ENCODE measurements around the gene NAGA. TPM values are rescaled to one million over a fixed set of nuclear protein-coding genes. Genes with fewer than 3 reads are reported as not detected.

The NAGA gene
- total and polyA plus RNA-seq, 9 of the 15 experiments (the other 6 are each of a cell fraction or from before 2014, with no cell fraction given): 6.5 to 20.6 (median 17.4) TPM

GRCh38 chr22:42069801-42070516 lies 653 bp downstream of the NAGA start (continued):
- TF ChIP-seq ETS1 (conservative IDR thresholded peaks at IDR 0.05; ENCODE audit: control insufficient read depth, low read depth, low read length) (0 out of 2 replicates have a peak, but pooled peaks have one; percentile 23), ZNF384 (IDR thresholded peaks at IDR 0.05; ENCODE audit: low read depth, low read length) (no peak), TRIM25 (IDR thresholded peaks at IDR 0.05; ENCODE audit: borderline replicate concordance) (no peak), RBFOX2 (IDR thresholded peaks at IDR 0.05; ENCODE audit: low read depth, low read length) (no peak), CXXC5 (CRISPR knock-in tag; IDR thresholded peaks at IDR 0.05) (peak; percentile 18; the same call in 1 of the 2 replicates), NR4A1 (CRISPR knock-in tag; IDR thresholded peaks at IDR 0.05) (no peak), NR4A1 (tag; IDR thresholded peaks at IDR 0.05) (0 out of 2 replicates have a peak, but pooled peaks have one; percentile 32), RBM22 (IDR thresholded peaks at IDR 0.05; ENCODE audit: low read depth, low read length, poor library complexity, severe bottlenecking) (no peak), RBM34 (IDR thresholded peaks at IDR 0.05; ENCODE audit: borderline replicate concordance, insufficient read depth, low read length) (no peak), HLTF (IDR thresholded peaks at IDR 0.05) (no peak), GMEB1 (CRISPR knock-in tag; IDR thresholded peaks at IDR 0.05) (no peak), YBX1 (IDR thresholded peaks at IDR 0.05) (no peak), SOX6 (IDR thresholded peaks at IDR 0.05) (no peak), ZNF586 (CRISPR knock-in tag; conservative IDR thresholded peaks at IDR 0.05) (no peak), CREB3L1 (IDR thresholded peaks at IDR 0.05; ENCODE audit: borderline replicate concordance, low read depth) (no peak), U2AF2 (optimal IDR thresholded peaks at IDR 0.05; ENCODE audit: low read depth, low read length) (no peak), ATF7 (IDR thresholded peaks at IDR 0.05) (no peak), ZNF583 (CRISPR knock-in tag; IDR thresholded peaks at IDR 0.05) (no peak)
- TF ChIP-seq, protein P1, sequence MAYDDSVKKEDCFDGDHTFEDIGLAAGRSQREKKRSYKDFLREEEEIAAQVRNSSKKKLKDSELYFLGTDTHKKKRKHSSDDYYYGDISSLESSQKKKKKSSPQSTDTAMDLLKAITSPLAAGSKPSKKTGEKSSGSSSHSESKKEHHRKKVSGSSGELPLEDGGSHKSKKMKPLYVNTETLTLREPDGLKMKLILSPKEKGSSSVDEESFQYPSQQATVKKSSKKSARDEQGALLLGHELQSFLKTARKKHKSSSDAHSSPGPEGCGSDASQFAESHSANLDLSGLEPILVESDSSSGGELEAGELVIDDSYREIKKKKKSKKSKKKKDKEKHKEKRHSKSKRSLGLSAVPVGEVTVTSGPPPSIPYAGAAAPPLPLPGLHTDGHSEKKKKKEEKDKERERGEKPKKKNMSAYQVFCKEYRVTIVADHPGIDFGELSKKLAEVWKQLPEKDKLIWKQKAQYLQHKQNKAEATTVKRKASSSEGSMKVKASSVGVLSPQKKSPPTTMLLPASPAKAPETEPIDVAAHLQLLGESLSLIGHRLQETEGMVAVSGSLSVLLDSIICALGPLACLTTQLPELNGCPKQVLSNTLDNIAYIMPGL (CRISPR knock-in tag; IDR thresholded peaks at IDR 0.05): no peak

Measured in K562 (cell line).